K562 (cell line): ENCODE data around the gene POLR3K. TPM values are rescaled to one million over a fixed set of nuclear protein-coding genes. Genes with fewer than 3 reads are reported as not detected.

Experiments used
- ARID3A ChIP-seq: IDR thresholded peaks from 2 replicates; pipeline ENCODE4 v1.6.1; 2012; ENCODE audit warnings: low read depth, low read length, improper control_type of control experiment, borderline replicate concordance
- CHD2 ChIP-seq: IDR thresholded peaks from 2 replicates; pipeline ENCODE4 v1.6.1; 2011; ENCODE audit warnings: low read depth, low read length
- DDX20 ChIP-seq: fragments of 450-650 bp; IDR thresholded peaks from 2 replicates; pipeline ENCODE4 v1.6.1; 2016; ENCODE audit warnings: missing genetic modification characterization, low read depth, mild to moderate bottlenecking, missing compliant biosample characterization, moderate library complexity
- FOXM1 ChIP-seq, 2 experiments: fragments of 450-650 bp in 1 of 2; sonication (generic) in 1 of 2; formaldehyde crosslinking in 1 of 2; IDR thresholded peaks; 2 replicates each; pipeline versions ENCODE4 v1.6.1 to v1.9.0; 2017 to 2022; ENCODE audit warnings: low read depth in 2 of 2, mild to moderate bottlenecking in 2 of 2, missing genetic modification reagents in 1 of 2, moderate library complexity in 1 of 2
- HDGF ChIP-seq: fragments of 450-650 bp; IDR thresholded peaks from 2 replicates; pipeline ENCODE4 v1.6.1; 2016
- MTF1 ChIP-seq: fragments of 250-450 bp; sonication (Bioruptor Pico); IDR thresholded peaks from 2 replicates; pipeline ENCODE4 v1.9.0; 2021; ENCODE audit warnings: moderate library complexity, mild to moderate bottlenecking, inconsistent platforms, borderline replicate concordance
- RCOR1 ChIP-seq, 2 experiments: IDR thresholded peaks; 2 replicates each; pipeline ENCODE4 v1.6.1; 2012; ENCODE audit warnings: low read depth in 2 of 2, low read length in 2 of 2, borderline replicate concordance in 1 of 2, improper control_type of control experiment in 1 of 2
- SMAD2 ChIP-seq: fragments of 150-350 bp; IDR thresholded peaks from 2 replicates; pipeline ENCODE4 v1.6.1; 2014; ENCODE audit warnings: low read depth, mild to moderate bottlenecking, low read length
- TCF3 ChIP-seq: sonication (generic); formaldehyde crosslinking; IDR thresholded peaks from 2 replicates; pipeline ENCODE4 v1.4.0; 2020; ENCODE audit warnings: mild to moderate bottlenecking, missing genetic modification reagents
- XRCC4 ChIP-seq: IDR thresholded peaks from one replicate; pipeline ENCODE4 v1.6.1; 2011; ENCODE audit not compliant: insufficient read depth, insufficient read length; ENCODE audit errors: extremely low read depth
- YY1 ChIP-seq, 3 experiments: IDR thresholded peaks; 2 replicates each; pipeline ENCODE4 v1.6.1; 2011; ENCODE audit warnings: low read length in 2 of 3, mild to moderate bottlenecking in 2 of 3, moderate library complexity in 2 of 3, borderline replicate concordance in 1 of 3, control low read depth in 1 of 3, low read depth in 1 of 3; ENCODE audit not compliant: insufficient read depth in 3 of 3, insufficient replicate concordance in 2 of 3, control insufficient read depth in 1 of 3, insufficient read length in 1 of 3; ENCODE audit errors: extremely low read depth in 1 of 3
- ZC3H8 ChIP-seq: fragments of 450-650 bp; IDR thresholded peaks from 2 replicates; pipeline ENCODE4 v1.6.1; 2017
- ZFP1 ChIP-seq: fragments of 450-650 bp; formaldehyde crosslinking; IDR thresholded peaks from 2 replicates; pipeline ENCODE4 v1.4.0; 2020; ENCODE audit warnings: mild to moderate bottlenecking, mixed read lengths
- ZFP36 ChIP-seq: fragments of 150-350 bp; IDR thresholded peaks from 2 replicates; pipeline ENCODE4 v1.6.1; 2018; ENCODE audit warnings: low read length, low read depth; ENCODE audit not compliant: partially characterized antibody
- ZNF124 ChIP-seq: sonication (generic); formaldehyde crosslinking; IDR thresholded peaks from 2 replicates; pipeline ENCODE4 v1.8.1; 2022; ENCODE audit warnings: missing genetic modification reagents
- ZNF212 ChIP-seq: fragments of 450-650 bp; formaldehyde crosslinking; IDR thresholded peaks from 2 replicates; pipeline ENCODE4 v1.4.0; 2020; ENCODE audit warnings: mild to moderate bottlenecking
- ZNF77 ChIP-seq: fragments of 250-450 bp; sonication (Bioruptor Pico); IDR thresholded peaks from 2 replicates; pipeline ENCODE4 v1.5.0; 2020
- polyA plus RNA-seq, 8 experiments: library from polyadenylated mRNA; depleted of rRNA in 4 of 8; stranded (reverse) in 5 of 8; unstranded in 3 of 8; fragments of >200 nt; fragmentation: Nextera tagmentation in 2 of 8; fragmentation: Illumina TruSeq in 1 of 8; extraction: Ambion mirVana in 2 of 8; extraction: Trizol in 1 of 8; gene quantifications; 2 replicates each; pipeline versions ENCODE4 v1.2.1 to v1.2.3, GENCODE V29; 2011 to 2014; ENCODE audit warnings: inconsistent platforms in 1 of 8, missing spikeins in 1 of 8
- total RNA-seq, 7 experiments: library from RNA; depleted of rRNA in 6 of 7; stranded (reverse); fragments of >200 nt in 6 of 7; fragmentation: Illumina TruSeq in 2 of 7; extraction: Trizol in 2 of 7; gene quantifications; 2 replicates each; pipeline versions ENCODE4 v1.2.1 to v1.2.3, GENCODE V29; 2011 to 2021; ENCODE audit warnings: low replicate concordance in 1 of 7
- TF ChIP-seq, protein P1 (sequence below): fragments of 450-650 bp; IDR thresholded peaks from 2 replicates; pipeline ENCODE4 v1.6.1; 2016; ENCODE audit warnings: low read depth, mild to moderate bottlenecking, moderate library complexity
- TF ChIP-seq, protein P2 (sequence below), 3 experiments: IDR thresholded peaks in 2 of 3; conservative IDR thresholded peaks in 1 of 3; 2 replicates each; pipeline ENCODE4 v1.5.1; 2011 to 2012; ENCODE audit warnings: low read length in 3 of 3, mild to moderate bottlenecking in 3 of 3, control low read depth in 2 of 3, improper control_type of control experiment in 1 of 3, inconsistent platforms in 1 of 3, low read depth in 1 of 3, mixed read lengths in 1 of 3, moderate library complexity in 1 of 3; ENCODE audit not compliant: insufficient read depth in 2 of 3
- TF ChIP-seq, protein P3 (sequence below): fragments of 150-350 bp; conservative IDR thresholded peaks from 2 replicates; pipeline ENCODE4 v1.6.1; 2014; ENCODE audit warnings: low read length

Gene POLR3K
- total and polyA plus RNA-seq, 9 of the 15 experiments (the other 6 are each of a cell fraction or from before 2014, with no cell fraction given) = 42.1 to 315 (median 86.7) TPM

GRCh38 chr16:53346-54236 lies at the start of gene POLR3K, which contains the start of gene SNRNP25 (continued):
- TF ChIP-seq FOXM1 (IDR thresholded peaks at IDR 0.05; ENCODE audit: low read depth) = no peak
- no peak for TF ChIP-seq FOXM1 (CRISPR knock-in tag; IDR thresholded peaks at IDR 0.05; ENCODE audit: low read depth)
- no peak for TF ChIP-seq XRCC4
- TF ChIP-seq, protein P1, sequence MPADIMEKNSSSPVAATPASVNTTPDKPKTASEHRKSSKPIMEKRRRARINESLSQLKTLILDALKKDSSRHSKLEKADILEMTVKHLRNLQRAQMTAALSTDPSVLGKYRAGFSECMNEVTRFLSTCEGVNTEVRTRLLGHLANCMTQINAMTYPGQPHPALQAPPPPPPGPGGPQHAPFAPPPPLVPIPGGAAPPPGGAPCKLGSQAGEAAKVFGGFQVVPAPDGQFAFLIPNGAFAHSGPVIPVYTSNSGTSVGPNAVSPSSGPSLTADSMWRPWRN = no peak
- peak; percentile 83 for TF ChIP-seq CHD2
- TF ChIP-seq MTF1 (CRISPR knock-in tag) = no peak
- TF ChIP-seq HDGF = no peak
- TF ChIP-seq TCF3 (CRISPR knock-in tag) = no peak
- no peak for TF ChIP-seq ZFP36
- TF ChIP-seq, protein P2, sequence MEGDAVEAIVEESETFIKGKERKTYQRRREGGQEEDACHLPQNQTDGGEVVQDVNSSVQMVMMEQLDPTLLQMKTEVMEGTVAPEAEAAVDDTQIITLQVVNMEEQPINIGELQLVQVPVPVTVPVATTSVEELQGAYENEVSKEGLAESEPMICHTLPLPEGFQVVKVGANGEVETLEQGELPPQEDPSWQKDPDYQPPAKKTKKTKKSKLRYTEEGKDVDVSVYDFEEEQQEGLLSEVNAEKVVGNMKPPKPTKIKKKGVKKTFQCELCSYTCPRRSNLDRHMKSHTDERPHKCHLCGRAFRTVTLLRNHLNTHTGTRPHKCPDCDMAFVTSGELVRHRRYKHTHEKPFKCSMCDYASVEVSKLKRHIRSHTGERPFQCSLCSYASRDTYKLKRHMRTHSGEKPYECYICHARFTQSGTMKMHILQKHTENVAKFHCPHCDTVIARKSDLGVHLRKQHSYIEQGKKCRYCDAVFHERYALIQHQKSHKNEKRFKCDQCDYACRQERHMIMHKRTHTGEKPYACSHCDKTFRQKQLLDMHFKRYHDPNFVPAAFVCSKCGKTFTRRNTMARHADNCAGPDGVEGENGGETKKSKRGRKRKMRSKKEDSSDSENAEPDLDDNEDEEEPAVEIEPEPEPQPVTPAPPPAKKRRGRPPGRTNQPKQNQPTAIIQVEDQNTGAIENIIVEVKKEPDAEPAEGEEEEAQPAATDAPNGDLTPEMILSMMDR (IDR thresholded peaks at IDR 0.05 in 2 of 3, conservative IDR thresholded peaks at IDR 0.05 in 1 of 3; ENCODE audit: insufficient read depth in 2 of 3, low read depth in 1 of 3, low read length in 3 of 3) = 0 out of 6 replicates have a peak, but pooled peaks of 1 of the 3 experiments have one; percentile 6
- TF ChIP-seq, protein P3, sequence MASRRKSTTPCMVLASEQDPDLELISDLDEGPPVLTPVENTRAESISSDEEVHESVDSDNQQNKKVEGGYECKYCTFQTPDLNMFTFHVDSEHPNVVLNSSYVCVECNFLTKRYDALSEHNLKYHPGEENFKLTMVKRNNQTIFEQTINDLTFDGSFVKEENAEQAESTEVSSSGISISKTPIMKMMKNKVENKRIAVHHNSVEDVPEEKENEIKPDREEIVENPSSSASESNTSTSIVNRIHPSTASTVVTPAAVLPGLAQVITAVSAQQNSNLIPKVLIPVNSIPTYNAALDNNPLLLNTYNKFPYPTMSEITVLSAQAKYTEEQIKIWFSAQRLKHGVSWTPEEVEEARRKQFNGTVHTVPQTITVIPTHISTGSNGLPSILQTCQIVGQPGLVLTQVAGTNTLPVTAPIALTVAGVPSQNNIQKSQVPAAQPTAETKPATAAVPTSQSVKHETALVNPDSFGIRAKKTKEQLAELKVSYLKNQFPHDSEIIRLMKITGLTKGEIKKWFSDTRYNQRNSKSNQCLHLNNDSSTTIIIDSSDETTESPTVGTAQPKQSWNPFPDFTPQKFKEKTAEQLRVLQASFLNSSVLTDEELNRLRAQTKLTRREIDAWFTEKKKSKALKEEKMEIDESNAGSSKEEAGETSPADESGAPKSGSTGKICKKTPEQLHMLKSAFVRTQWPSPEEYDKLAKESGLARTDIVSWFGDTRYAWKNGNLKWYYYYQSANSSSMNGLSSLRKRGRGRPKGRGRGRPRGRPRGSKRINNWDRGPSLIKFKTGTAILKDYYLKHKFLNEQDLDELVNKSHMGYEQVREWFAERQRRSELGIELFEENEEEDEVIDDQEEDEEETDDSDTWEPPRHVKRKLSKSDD = no peak
- TF ChIP-seq SMAD2 = no peak
- no peak for TF ChIP-seq DDX20 (tag)
- TF ChIP-seq YY1 (IDR thresholded peaks at IDR 0.05; ENCODE audit: borderline replicate concordance in 1 of 3, control insufficient read depth in 1 of 3, extremely low read depth in 1 of 3, insufficient read depth in 3 of 3, insufficient read length in 1 of 3, insufficient replicate concordance in 2 of 3, low read depth in 1 of 3, low read length in 2 of 3) = peak in 1 of 3 experiments; percentile 6
- TF ChIP-seq ZNF77 = no peak
- TF ChIP-seq RCOR1 (IDR thresholded peaks at IDR 0.05; ENCODE audit: borderline replicate concordance in 1 of 2, low read depth in 2 of 2, low read length in 2 of 2) = no peak
- TF ChIP-seq ARID3A = no peak
- no peak for TF ChIP-seq ZC3H8
- no peak for TF ChIP-seq ZNF212
- TF ChIP-seq ZNF124 = no peak
- TF ChIP-seq ZFP1 (CRISPR knock-in tag) = no peak
